HepG2 (cell line): ENCODE measurements around the gene SELPLG. TPM values are rescaled to one million over a fixed set of nuclear protein-coding genes. Genes with fewer than 3 reads are reported as not detected.

ENCODE experiments used
- ATAC-seq: fragments of 200-7000 bp; cut with Tn5 transposase; 3 replicates; pipeline ENCODE4 v1.9.1; 2020; ENCODE audit warnings: mild to moderate bottlenecking, moderate library complexity
- BruUV-seq: library from RNA; stranded (reverse); fragments of 400-500 nt; replicated peaks from 2 replicates; lab custom pipeline; 2021; lab: Mats Ljungman, UMichigan
- CTCF ChIA-PET: fragments of 300-600 bp; formaldehyde crosslinking; extraction: SDS; loops from one replicate; lab custom pipeline; 2021; ENCODE audit warnings: low total read pairs, inconsistent platforms, low intra/inter-chr PET ratio; lab: Yijun Ruan, JAX
- POLR2A ChIA-PET: fragments of 350-600 bp; sonication (Branson Sonifier 250); formaldehyde crosslinking; loops from one replicate; lab custom pipeline; 2020; ENCODE audit warnings: antibody characterized with exemption, inconsistent platforms; lab: Yijun Ruan, JAX
- DNase-seq: peaks from one replicate; pipeline ENCODE4 v3.0.0-alpha.2; 2015; ENCODE audit warnings: low spot score
- FAIRE-seq: peaks from 3 replicates; lab custom pipeline; 2011; peaks lifted over from hg19 to GRCh38; lab: Jason Lieb, UNC
- H2AFZ ChIP-seq: one replicate; pipeline ENCODE4 v1.6.1; 2011; ENCODE audit warnings: low read length, inconsistent platforms
- H3K27ac ChIP-seq: fragments of 300-600 bp; 3 replicates; pipeline ENCODE4 v1.8.0; 2011; ENCODE audit warnings: mixed run types, mild to moderate bottlenecking, mixed read lengths, low read length, inconsistent platforms; ENCODE audit not compliant: insufficient read depth; ENCODE audit errors: extremely low read length
- H3K27me3 ChIP-seq, 2 experiments: fragments of 200-600 bp in 1 of 2; 2 replicates in 1 of 2; 3 replicates in 1 of 2; pipeline versions ENCODE4 v1.6.0 to v1.8.0; 2011; ENCODE audit warnings: low read length in 2 of 2, mild to moderate bottlenecking in 2 of 2, moderate library complexity in 2 of 2, inconsistent platforms in 1 of 2; ENCODE audit not compliant: insufficient read depth in 2 of 2, control insufficient read depth in 1 of 2
- H3K36me3 ChIP-seq, 2 experiments: fragments of 200-600 bp in 1 of 2; replicated peaks in 1 of 2; 2 replicates in 1 of 2; 3 replicates in 1 of 2; pipeline versions ENCODE4 v1.5.1 to v1.8.0; 2011; ENCODE audit warnings: low read length in 2 of 2, inconsistent platforms in 1 of 2; ENCODE audit not compliant: insufficient read depth in 2 of 2, control insufficient read depth in 1 of 2
- H3K4me1 ChIP-seq: 2 replicates; pipeline ENCODE4 v1.5.1; 2012; ENCODE audit warnings: low read length, inconsistent platforms; ENCODE audit not compliant: insufficient read depth
- H3K4me2 ChIP-seq: 2 replicates; pipeline ENCODE4 v1.6.0; 2011; ENCODE audit warnings: low read depth, low read length, inconsistent platforms
- H3K4me3 ChIP-seq, 3 experiments: fragments of 200-600 bp in 1 of 3; sonication (generic), shearing (Covaris generic) in 1 of 3; replicated peaks in 1 of 3; 2 replicates each; pipeline ENCODE4 v1.5.1; 2011 to 2016; ENCODE audit warnings: low read length in 3 of 3, inconsistent platforms in 2 of 3, low read depth in 2 of 3, mild to moderate bottlenecking in 2 of 3, control low read depth in 1 of 3, mixed read lengths in 1 of 3; ENCODE audit not compliant: insufficient read depth in 1 of 3
- H3K79me2 ChIP-seq: one replicate; pipeline ENCODE4 v1.6.1; 2011; ENCODE audit warnings: low read length, inconsistent platforms; ENCODE audit not compliant: insufficient read depth
- H3K9ac ChIP-seq: 2 replicates; pipeline ENCODE4 v1.6.0; 2011; ENCODE audit warnings: mild to moderate bottlenecking, low read depth, low read length, inconsistent platforms; ENCODE audit not compliant: insufficient read depth
- H3K9me3 ChIP-seq: 2 replicates; pipeline ENCODE4 v1.5.1; 2012; ENCODE audit warnings: mild to moderate bottlenecking, low read length
- H4K20me1 ChIP-seq: 2 replicates; pipeline ENCODE4 v1.6.0; 2011; ENCODE audit warnings: inconsistent platforms, mild to moderate bottlenecking, low read length, moderate library complexity; ENCODE audit not compliant: insufficient read depth
- ARHGAP35 ChIP-seq: sonication (generic); formaldehyde crosslinking; IDR thresholded peaks from 2 replicates; pipeline ENCODE4 v1.9.0; 2022; ENCODE audit warnings: mild to moderate bottlenecking, inconsistent platforms, moderate library complexity, missing genetic modification reagents, borderline replicate concordance
- ATF4 ChIP-seq, 2 experiments: fragments of 450-650 bp in 1 of 2; sonication (generic) in 1 of 2; formaldehyde crosslinking; IDR thresholded peaks; 2 replicates each; pipeline versions ENCODE4 v1.5.0 to v1.8.0; 2020 to 2022; ENCODE audit warnings: mild to moderate bottlenecking in 1 of 2, missing genetic modification reagents in 1 of 2
- BCL3 ChIP-seq: sonication (generic); formaldehyde crosslinking; IDR thresholded peaks from 2 replicates; pipeline ENCODE4 v1.5.1; 2020; ENCODE audit warnings: mild to moderate bottlenecking, missing genetic modification reagents, moderate library complexity
- BORCS8-MEF2B ChIP-seq: sonication (generic); formaldehyde crosslinking; IDR thresholded peaks from 2 replicates; pipeline ENCODE4 v1.8.0; 2022; ENCODE audit warnings: mild to moderate bottlenecking, missing genetic modification reagents
- CREB1 ChIP-seq, 2 experiments: fragments of 450-650 bp in 1 of 2; IDR thresholded peaks; 2 replicates each; pipeline ENCODE4 v1.6.1; 2016 to 2017; ENCODE audit warnings: control low read depth in 1 of 2, mild to moderate bottlenecking in 1 of 2, missing compliant biosample characterization in 1 of 2, missing genetic modification characterization in 1 of 2
- NFAT5 ChIP-seq: sonication (generic); formaldehyde crosslinking; IDR thresholded peaks from 2 replicates; pipeline ENCODE4 v1.4.0; 2020; ENCODE audit warnings: missing genetic modification reagents
- NFKB2 ChIP-seq: sonication (generic); formaldehyde crosslinking; IDR thresholded peaks from 2 replicates; pipeline ENCODE4 v1.4.0; 2020; ENCODE audit warnings: missing genetic modification reagents, borderline replicate concordance
- SATB2 ChIP-seq: sonication (generic); formaldehyde crosslinking; IDR thresholded peaks from 2 replicates; pipeline ENCODE4 v1.5.0; 2020; ENCODE audit warnings: missing genetic modification reagents
- TFDP1 ChIP-seq: IDR thresholded peaks from 2 replicates; pipeline ENCODE4 v1.6.1; 2016; ENCODE audit warnings: missing compliant biosample characterization, missing genetic modification reagents, borderline replicate concordance
- ZFYVE20 ChIP-seq: sonication (generic); formaldehyde crosslinking; IDR thresholded peaks from 2 replicates; pipeline ENCODE4 v1.8.0; 2023; ENCODE audit warnings: low read depth, mild to moderate bottlenecking, moderate library complexity, missing genetic modification reagents, borderline replicate concordance
- ZNF670 ChIP-seq: sonication (generic); formaldehyde crosslinking; IDR thresholded peaks from 2 replicates; pipeline ENCODE4 v1.8.0; 2022; ENCODE audit warnings: mild to moderate bottlenecking, missing genetic modification reagents, borderline replicate concordance
- ZNF790 ChIP-seq: sonication (generic); formaldehyde crosslinking; IDR thresholded peaks from 2 replicates; pipeline ENCODE4 v1.8.0; 2022; ENCODE audit warnings: missing genetic modification reagents, mild to moderate bottlenecking, borderline replicate concordance
- WGBS: methylation state at CpG from one replicate; pipeline ENCODE4 v1.1.6; 2017; ENCODE audit warnings: low lambda C conversion rate; 5-methylcytosine and 5-hydroxymethylcytosine counted together
- in situ Hi-C: cut with HindIII; loops from 2 replicates; pipeline ENCODE4 v1.10.0; 2017; ENCODE audit warnings: low pct_unique_long_range_greater_than_20kb; ENCODE audit not compliant: extremely low pct_ligation_motif_present
- intact Hi-C: fragments of 100-400 bp; cut with micrococcal nuclease; formaldehyde crosslinking; loops from one replicate; pipeline ENCODE4 v1.10.0; 2022; ENCODE audit not compliant: unreplicated experiment
- polyA plus RNA-seq, 8 experiments: library from polyadenylated mRNA; depleted of rRNA in 3 of 8; stranded (reverse) in 7 of 8; unstranded in 1 of 8; fragments of >200 nt; fragmentation: Illumina TruSeq in 4 of 8; extraction: Trizol in 4 of 8; gene quantifications; 2 replicates each; pipeline versions ENCODE4 v1.2.1 to v1.2.3, GENCODE V29; 2011 to 2016; ENCODE audit warnings: low read depth in 4 of 8, missing spikeins in 1 of 8, mixed read lengths in 1 of 8; ENCODE audit not compliant: insufficient read depth in 1 of 8
- total RNA-seq, 5 experiments: library from RNA; depleted of rRNA; stranded (reverse); fragments of >200 nt; fragmentation: Illumina TruSeq; extraction: Trizol; gene quantifications; 2 replicates each; pipeline ENCODE4 v1.2.3, GENCODE V29; 2016; ENCODE audit warnings: low read depth in 1 of 5

Gene SELPLG
- total and polyA plus RNA-seq, 2 of the 13 experiments (the other 11 are each of a cell fraction or from before 2014, with no cell fraction given) = 0.12 TPM; not detected in 1

GRCh38 chr12:108672054-108672453, 38.4 kb upstream of the SELPLG start:
- ChIA-PET CTCF (no interaction called here), POLR2A (no interaction called here)
- Histone ChIP-seq H3K9ac (no peak overlapping the region), H3K27ac (no peak overlapping the region), H4K20me1 (no peaks in the 10 kb centered on the region), H3K9me3 (no peaks in the 10 kb centered on the region), H3K4me3 (no peak overlapping the region), H3K36me3 (peaks cover 14 to 44% of the 10 kb centered on the region in 2 experiments), H3K27me3 (no peaks in the 10 kb centered on the region), H3K79me2 (peaks cover 31% of the 10 kb centered on the region), H3K4me1 (peaks cover 14% of the 10 kb centered on the region), H3K4me2 (no peak overlapping the region), H2AFZ (no peak overlapping the region)
- whole genome bisulfite sequencing = 90% methylated on average over 3 of the region's 3 CpGs
- intact Hi-C loops (no loop called here), in situ Hi-C loops (no loop called here)
- no peak for ATAC-seq
- FAIRE-seq = no peak
- no TSS peak for BruUV-seq
- DNase-seq = no peak
- TF ChIP-seq BORCS8-MEF2B (no peak), NFAT5 (CRISPR knock-in tag) (no peak), CREB1 (IDR thresholded peaks at IDR 0.05) (no peak), CREB1 (CRISPR knock-in tag; IDR thresholded peaks at IDR 0.05) (no peak), BCL3 (CRISPR knock-in tag) (no peak), TFDP1 (no peak), NFKB2 (CRISPR knock-in tag) (no peak), ZFYVE20 (no peak), ZNF670 (CRISPR knock-in tag) (no peak), ARHGAP35 (CRISPR knock-in tag) (no peak), SATB2 (no peak), ZNF790 (no peak), ATF4 (CRISPR knock-in tag; IDR thresholded peaks at IDR 0.05) (no peak)
